H7 (cell line): Measurements from ENCODE around the gene DBH. TPM values are rescaled to one million over a fixed set of nuclear protein-coding genes. Genes with fewer than 3 reads are reported as not detected.
"Not testable (repeated sequence)": the region's sequence is repeated elsewhere in the genome, so short reads cannot be mapped to it uniquely, and the experiment has no call there.

Experiments
- DNase-seq: peaks from one replicate; pipeline ENCODE4 v3.0.0; 2012
- H3K27me3 ChIP-seq: 2 replicates; pipeline ENCODE4 v1.6.0; 2011; ENCODE audit warnings: mild to moderate bottlenecking, low read length; ENCODE audit not compliant: control insufficient read depth, insufficient read depth
- H3K36me3 ChIP-seq: replicated peaks from 2 replicates; pipeline ENCODE4 v1.5.1; 2011; ENCODE audit warnings: low read length; ENCODE audit not compliant: control insufficient read depth, insufficient read depth
- H3K4me3 ChIP-seq: 2 replicates; pipeline ENCODE4 v1.5.1; 2011; ENCODE audit warnings: low read depth, mild to moderate bottlenecking, control low read depth, low read length, moderate library complexity; ENCODE audit not compliant: insufficient read depth
- total RNA-seq: library from RNA; depleted of rRNA; stranded (reverse); fragments of >200 nt; shearing (Covaris generic); gene quantifications from 2 replicates; pipeline ENCODE4 v1.2.3, GENCODE V29; 2014

The DBH gene
- total RNA-seq, 1 experiment from 2014 or later: 0.07 TPM

DNA sequence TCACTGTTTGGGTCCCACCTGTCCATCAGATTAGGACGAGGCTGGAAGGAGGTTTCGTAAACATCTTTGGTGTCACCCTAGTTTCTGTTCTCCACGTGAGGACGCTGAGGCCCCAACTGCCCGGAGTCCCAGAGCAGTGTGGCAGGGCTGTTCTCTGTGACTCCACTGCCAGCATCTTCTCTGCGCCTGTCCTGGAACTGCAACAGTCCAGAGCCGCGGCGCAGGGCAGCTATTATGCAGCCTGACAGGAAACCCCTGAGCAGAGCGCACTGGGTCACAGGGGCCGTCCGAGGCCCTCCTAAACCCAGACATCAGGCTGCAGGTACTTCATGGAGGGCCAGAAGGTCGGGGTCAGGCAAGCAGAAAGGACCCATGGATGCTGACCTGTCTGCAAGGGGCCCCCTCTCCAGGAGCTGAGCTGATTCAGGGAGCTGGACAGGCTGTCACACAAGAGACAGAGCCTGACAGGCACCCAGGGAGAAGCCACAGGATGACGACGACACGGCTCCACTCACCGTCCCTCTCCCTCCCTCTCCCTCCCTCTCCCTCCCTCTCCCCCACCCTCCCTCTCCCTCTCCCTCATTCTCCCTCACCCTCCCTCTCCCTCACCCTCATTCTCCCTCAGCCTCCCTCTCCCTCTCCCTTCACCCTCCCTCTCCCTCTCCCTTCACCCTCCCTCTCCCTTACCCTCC lies 31.7 kb downstream of the DBH start:
- no peak overlapping the region for H3K4me3 ChIP-seq
- DNase-seq: no peak
- no peaks in the 10 kb centered on the region for H3K36me3 ChIP-seq
- H3K27me3 ChIP-seq: no peaks in the 10 kb centered on the region

DNA sequence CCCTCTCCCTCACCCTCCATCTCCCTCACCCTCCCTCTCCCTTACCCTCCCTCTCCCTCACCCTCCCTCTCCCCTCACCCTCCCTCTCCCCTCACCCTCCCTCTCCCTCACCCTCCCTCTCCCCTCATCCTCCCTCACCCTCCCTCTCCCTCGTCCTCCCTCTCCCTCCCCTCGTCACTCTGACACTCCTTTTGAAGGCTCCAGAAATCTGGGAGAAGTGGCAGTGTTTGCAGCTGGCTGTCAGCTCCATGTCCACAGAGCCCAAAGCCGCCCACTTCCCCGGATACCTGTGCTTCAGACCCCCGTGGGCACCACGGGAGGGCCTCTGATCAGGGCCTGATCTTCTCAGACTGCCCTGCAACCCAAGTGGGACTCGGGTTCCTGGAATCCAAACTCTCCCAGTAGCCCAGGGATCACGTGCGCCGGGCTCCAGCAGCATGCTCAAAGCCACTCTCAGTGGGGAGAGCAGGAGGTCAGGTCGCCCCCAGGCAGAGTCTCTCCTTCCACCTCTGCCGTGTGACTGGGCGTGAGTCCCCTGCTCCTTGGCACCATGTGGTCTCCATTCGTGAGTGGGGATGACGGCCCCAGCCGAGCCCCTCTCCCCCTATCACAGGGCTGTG lies 33.1 kb downstream of the DBH start:
- Histone ChIP-seq H3K27me3 (no peaks in the 10 kb centered on the region), H3K36me3 (no peaks in the 10 kb centered on the region), H3K4me3 (no peak overlapping the region)
- no peak for DNase-seq

DNA sequence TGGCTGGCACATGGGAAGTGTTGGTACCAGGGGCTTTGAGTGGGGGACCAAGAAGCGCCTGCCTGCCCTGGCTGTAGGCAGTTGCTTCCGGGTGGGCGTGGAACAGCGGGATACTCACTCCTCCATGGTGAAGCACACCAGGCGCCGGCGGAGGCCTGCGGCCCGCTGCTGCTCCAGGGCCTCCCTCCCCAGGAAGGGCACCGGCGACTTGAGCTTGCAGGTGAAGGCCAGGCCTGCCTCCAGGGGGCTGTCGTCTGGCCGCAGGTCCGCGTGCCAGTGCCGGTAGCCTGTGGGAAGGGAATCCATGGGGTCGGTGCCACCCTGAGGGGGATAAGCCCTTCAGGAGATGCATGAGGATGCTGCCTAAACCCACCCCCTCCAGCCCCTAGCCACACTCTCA lies 34.3 kb downstream of the DBH start:
- no peak overlapping the region for H3K4me3 ChIP-seq
- H3K36me3 ChIP-seq: no peaks in the 10 kb centered on the region
- no peaks in the 10 kb centered on the region for H3K27me3 ChIP-seq
- peak; percentile 77 for DNase-seq

DNA sequence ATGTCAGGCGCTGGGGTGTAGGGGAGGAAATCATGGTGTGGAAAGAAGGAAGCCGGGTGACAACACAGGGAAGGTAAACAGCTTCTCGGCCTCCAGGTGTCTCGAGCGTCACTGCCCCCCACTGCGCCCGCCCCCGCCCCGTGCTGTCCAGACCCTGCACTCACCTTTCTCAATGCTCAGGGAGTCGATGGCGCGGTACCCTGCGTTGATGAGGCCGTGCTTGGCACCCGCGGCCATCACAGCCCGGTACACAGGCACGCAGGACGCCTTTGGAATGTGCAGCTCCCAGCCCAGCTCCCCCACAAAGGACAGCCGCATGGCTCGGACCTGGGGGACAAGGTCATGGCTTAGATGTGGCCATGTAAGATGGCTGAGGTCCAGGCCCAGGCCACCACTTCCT lies 35.2 kb downstream of the DBH start:
- DNase-seq: no peak
- Histone ChIP-seq H3K36me3 (no peaks in the 10 kb centered on the region), H3K4me3 (no peak overlapping the region), H3K27me3 (no peaks in the 10 kb centered on the region)

DNA sequence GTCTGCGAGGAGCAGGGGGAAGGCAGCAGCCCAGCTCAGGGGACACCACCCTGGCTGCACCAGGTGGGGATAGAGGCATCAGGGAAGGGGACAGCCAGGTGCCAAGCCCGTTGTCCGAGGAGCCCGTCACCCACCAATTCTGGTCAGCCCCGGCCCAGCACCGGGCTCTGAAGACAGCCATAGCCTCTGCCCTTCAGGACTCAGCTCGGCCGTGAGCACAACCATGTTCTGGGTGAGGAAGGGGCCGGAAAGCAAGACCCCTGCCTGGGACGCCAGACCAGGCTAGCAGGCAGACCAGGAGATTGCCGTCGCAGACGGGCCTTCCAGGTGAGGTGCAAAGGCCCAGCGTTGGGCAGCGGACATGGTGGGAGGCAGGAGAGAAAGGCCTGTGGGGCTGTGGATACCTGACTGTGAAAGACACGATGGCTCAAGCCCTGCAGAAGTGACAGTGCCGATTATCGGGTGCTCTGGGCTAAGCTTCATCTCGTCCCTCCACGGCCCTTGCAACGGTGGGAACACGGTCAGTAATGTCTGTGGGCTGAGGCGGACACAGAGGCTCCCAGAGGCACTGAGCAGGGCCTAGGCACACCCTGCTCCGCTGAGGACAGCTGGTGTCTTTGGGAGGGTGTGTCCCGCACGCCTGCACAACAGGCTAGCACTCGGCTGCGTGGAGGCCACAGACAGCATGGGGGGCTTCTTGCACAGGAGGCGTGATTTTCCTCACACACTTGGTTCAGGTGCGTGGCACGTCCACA lies 36.5 kb downstream of the DBH start:
- Histone ChIP-seq H3K4me3 (no peak overlapping the region), H3K36me3 (no peaks in the 10 kb centered on the region), H3K27me3 (no peaks in the 10 kb centered on the region)
- no peak for DNase-seq

DNA sequence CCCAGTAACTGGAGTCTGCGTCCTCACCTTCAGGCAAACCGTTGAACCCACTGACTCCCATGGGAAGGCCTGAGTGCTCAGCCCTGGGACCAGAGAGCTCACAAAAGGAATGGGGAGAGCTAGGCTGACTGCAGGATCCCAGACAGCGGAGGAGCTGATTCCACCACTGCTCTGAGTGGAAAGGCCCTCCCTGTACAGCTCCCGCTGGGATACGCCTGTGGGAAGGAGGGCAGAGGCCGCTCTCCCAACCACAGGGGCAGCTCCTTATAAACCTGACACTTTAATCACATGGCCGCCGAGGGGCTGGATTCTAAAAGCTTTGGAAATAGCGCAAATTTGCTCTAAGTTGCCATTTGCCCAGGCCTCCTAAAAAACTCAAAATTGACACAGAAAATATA lies 37.1 kb downstream of the DBH start:
- DNase-seq: no peak
- Histone ChIP-seq H3K36me3 (no peaks in the 10 kb centered on the region), H3K4me3 (no peak overlapping the region), H3K27me3 (no peaks in the 10 kb centered on the region)

DNA sequence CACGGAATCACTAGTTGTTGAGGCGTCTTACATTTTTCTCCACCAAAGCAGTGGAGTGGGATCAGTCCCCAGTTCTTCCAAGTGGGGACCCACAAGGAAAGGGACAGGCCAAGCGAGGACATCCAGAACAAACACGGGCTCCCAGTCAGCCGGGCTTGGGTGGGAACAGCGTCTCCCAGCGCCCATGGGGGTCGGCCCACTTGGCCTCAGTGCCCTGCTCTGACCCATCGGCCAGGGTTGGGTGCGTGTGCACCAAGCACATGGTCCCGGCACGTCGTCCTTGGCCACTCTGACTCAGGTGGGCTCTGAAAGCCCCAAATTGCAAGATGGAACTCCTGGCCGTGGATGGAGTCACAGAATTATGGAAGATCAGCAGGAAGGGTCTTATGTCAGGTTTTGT lies 37.9 kb downstream of the DBH start:
- Histone ChIP-seq H3K27me3 (no peaks in the 10 kb centered on the region), H3K36me3 (no peaks in the 10 kb centered on the region), H3K4me3 (no peak overlapping the region)
- DNase-seq: no peak

DNA sequence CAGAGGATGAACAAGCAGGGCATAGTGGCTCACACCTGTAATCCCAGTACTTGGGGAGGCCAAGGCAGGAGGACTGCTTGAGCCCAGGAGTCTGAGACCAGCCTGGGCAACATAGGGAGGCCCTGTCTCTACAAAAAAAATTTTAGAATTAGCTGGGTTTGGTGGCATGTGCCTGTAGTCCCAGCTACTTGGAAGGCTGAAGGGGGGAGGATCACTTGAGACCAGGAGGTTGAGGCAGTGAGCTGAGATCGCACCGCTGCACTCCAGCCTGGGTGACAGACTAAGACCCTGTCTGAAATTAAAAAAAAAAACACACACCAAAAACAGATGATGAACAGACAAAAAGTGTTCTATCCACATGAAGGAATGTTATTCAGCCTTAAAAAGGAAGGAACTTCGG lies 39.6 kb downstream of the DBH start:
- not testable (repeated sequence) for DNase-seq, H3K4me3 ChIP-seq, H3K36me3 ChIP-seq, H3K27me3 ChIP-seq

DNA sequence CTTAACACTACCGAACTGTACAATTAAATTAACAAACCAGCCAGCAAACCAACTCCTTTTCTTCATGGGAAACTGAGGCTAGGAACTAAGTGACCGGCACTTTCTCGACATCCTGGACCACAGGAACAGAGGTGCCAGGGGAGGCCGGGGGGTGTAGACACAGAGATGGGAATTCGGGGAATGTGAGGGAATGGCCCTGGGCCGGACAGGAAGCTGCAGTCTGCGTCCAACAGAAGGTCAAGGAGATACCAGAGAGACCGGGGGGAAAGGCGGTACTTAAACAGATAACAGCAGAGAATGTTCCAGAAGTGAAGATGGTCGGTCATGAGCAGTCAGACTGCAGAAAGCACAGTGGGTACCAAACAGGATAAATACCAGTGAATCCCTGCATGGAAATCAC lies 40.3 kb downstream of the DBH start:
- Histone ChIP-seq H3K4me3 (no peak overlapping the region), H3K27me3 (no peaks in the 10 kb centered on the region), H3K36me3 (no peaks in the 10 kb centered on the region)
- no peak for DNase-seq

DNA sequence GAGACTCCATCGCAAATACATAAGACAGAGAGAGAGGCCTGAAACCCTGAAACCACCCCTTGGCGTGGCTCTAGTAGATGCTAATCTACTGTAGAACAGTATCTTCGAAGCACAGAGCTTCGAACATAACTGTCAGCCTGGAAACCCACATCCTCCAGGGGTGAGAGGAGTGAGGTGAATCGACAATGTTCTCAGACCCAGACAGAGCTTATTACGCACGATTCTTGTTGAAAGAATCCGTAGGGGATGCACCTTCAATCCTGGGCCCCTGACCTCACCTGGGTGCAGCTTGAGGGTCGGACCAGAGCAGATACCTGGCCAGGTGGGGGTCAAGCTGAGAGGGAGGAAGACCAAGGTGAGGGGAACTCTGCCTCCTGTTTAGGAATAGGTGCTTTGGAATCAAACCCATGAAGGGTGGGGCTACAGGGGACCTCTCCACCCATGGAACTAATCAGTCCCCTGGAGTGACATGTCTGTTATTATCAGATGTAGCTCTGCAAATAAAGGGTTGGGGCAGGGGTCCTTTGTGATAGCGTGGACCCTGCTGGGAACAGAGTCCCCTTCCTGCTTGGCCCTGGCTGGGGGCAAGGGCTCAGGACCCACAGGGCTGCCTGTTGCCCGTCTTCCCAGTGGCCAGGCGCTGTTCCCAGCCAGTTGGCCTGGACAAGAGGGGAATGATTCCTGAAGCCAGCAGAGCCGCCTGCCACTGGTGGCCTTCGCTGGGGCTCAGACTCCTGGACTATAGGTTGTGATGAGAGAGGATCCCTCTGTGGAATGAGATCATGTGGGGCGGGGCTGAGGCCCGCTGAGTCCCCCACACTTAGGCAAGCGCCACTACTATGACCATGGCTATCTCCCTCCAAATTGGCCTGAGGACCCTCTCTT lies 41.2 kb downstream of the DBH start:
- H3K27me3 ChIP-seq: no peaks in the 10 kb centered on the region
- no peak overlapping the region for H3K4me3 ChIP-seq
- DNase-seq: no peak
- H3K36me3 ChIP-seq: no peaks in the 10 kb centered on the region

DNA sequence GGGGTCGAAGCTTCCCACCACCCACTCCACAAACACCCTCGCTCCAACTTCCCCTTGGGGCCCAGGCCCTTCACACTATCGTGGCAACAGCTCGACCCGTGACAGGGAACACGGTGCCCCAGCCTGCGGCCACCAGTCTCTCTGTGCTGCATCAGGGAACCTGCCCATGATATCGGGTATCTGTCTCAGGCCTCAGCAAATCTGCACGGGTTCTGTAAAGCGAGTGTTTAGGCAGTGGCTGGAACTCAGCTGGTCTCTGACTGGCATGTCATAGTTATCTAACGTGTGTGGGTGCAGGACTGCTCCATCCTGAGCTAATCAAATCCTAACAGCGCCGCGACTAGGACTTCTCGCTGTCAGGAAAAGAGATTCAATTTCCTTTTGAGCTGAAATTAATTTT lies 42.9 kb downstream of the DBH start:
- Histone ChIP-seq H3K27me3 (no peaks in the 10 kb centered on the region), H3K4me3 (no peak overlapping the region), H3K36me3 (no peaks in the 10 kb centered on the region)
- no peak for DNase-seq

DNA sequence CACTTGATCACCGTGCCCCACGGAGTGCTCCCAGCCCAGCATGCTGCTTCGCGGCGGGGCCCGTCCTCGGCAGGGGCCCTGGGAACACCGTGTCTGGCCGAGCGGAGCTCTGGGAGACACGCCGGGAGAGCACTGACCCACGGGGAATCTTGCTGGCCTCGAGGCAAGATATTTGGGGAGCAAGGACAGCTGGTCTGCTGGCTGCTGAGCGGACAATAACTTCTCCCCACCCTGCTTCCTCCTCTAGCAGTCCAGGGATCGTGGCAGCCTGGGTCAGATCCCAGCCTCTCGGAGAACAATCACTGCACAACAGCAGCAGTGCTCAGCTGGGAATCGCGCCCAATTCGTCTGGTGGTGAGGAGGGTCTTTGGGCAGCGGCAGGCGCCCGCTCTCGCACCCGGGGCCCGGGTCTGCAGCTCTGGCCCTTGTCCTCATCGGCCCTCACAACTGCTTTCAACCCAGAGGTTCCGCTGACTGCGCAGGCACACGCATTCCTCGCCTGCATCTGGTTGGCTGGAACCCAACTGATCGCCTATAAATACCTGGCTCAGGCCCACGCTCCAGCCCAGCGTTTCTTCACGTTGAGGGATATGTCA lies 43.4 kb downstream of the DBH start:
- Histone ChIP-seq H3K36me3 (no peaks in the 10 kb centered on the region), H3K27me3 (no peaks in the 10 kb centered on the region), H3K4me3 (no peak overlapping the region)
- no peak for DNase-seq

DNA sequence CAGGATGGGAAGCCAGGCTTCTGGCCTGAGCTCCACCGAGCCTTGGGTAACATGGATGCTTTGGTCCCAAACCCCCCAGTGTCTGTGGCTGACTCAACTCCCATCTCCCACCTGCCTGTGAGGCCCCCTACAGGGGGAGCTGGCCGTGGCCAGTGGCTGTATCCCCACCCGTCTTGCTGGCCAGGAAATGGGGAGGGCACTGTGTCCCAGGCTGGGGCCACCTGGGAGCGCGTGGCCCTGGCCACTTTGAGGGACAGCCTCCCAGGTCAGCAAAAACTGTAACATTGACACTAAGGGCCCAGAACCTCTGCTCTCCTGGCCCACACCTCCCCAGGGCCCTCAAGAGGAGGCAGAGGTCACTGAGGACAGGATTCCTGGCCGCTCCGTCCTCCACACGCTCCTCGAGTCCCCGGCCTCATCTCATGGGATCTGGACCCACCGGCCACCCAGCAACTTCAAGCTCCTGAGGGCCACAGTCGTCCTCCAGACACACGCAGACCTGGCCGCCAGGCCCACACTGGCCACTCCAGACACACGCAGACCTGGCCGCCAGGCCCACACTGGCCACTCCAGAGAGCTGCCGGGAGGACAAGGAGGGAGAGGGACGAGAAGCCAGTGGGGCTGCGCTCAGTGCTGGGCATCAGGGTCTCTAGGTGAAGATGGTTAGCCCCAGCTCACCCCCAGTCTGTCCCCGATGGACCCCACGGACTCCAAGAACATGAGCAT lies 44.2 kb downstream of the DBH start:
- H3K36me3 ChIP-seq: no peaks in the 10 kb centered on the region
- no peaks in the 10 kb centered on the region for H3K27me3 ChIP-seq
- DNase-seq: no peak
- H3K4me3 ChIP-seq: no peak overlapping the region
